ENCODE data around the gene CIAO1.
"Not testable (repeated sequence)": the region's sequence is repeated elsewhere in the genome, so short reads cannot be mapped to it uniquely, and the experiment has no call there.

Gene CIAO1

DNA sequence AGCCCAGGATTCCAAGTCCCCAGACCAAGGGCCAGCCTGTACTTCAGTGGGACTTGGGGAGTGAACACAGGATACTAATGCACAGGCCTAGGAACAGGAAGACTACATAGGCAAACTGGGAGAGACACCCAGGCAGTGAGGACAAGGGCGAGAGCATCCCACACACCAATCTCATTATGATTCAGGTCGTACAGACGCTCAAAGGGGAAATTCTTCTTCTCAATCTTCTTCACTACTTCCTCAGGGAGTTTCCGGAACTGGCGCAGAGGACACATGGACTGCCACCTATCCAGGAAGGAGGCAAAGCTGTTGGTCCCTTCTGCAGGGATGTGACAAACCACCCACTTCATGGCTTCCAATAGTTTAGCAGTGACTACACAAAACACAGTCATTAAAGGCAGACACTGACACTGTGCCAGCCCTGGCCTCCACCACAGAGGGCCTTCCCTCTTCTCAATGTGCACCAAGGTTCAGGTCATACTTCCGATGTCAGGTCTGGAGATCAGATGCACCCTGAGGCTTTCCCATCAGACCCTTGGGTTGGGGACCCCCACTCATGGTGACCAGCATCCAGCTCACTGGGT, 21.3 kb downstream of the CIAO1 start:
- DNase-seq = no peak

DNA sequence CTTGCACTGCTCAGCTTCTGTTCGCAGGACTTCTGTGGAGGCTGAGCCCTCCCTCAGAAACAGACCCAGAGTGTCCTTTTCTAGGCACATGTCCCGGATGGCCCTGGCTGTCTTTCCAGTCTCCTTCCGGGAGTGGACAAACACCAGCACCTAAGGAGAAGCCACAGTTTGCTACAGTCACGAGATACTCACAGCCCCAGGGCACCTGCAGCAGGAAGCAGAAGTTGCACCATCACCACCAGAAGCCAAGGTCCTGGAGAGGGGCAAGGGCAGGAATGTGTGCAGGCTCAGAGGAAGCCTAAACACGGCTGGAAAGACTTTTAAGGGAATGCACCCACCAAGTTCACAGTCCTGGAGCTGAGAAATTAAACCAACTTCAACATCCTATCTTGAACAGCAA, 25.7 kb downstream of the CIAO1 start:
- DNase-seq = no peak

DNA sequence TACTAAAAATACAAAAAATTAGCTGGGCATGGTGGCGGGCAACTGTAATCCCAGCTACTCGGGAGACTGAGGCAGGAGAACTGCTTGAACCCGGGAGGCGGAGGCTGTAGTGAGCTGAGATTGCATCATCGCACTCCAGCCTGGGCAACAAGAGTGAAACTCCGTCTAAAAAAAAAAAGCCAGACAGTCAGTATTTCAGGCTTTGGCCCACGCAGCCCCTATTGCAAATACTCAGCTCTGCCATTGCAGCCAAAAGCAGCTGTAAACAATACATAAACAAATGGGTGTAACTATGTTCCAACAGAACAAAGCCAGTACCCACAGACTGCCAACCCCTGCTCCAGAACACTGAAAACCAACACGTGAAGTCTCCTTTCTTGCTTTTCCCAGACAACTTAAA, 28.2 kb downstream of the CIAO1 start:
- DNase-seq = not testable (repeated sequence)

DNA sequence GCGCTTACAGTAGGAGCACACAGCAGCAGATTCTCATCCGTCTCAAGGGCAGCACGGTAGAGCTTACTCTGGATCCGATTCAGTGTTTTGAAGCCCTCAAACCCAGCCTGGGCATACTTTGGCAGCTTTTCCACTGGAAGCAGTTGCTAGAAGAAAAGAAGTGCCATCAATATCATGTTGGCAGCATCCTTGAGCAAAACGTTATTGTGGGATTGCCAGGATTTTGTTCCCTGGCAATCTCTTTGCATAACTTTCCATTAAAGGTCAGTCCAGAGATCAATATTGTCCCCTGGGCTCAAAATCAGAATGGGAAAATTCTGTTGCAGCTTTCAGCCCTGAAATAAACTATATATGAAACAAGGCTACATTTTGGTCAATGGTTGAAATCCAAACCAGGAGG, 30.9 kb downstream of the CIAO1 start:
- DNase-seq = no peak

DNA sequence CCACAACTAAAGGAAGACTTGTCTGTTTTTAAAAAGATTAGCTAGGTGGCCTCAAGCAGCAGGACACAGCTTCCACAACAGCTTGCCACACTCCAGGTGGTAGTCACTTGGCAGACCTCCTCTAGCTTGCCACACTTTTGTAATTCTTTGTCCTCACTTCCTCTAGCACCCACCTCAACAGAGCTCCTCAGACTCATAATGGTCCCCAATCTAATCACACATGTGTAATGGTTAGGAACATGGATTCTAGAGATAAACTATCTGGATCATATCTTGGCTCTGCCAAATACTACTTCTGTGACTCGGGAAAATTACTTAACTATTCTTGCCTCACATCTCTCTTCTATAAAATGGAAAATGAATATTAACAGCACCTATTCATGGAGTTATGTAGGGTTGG, 35.8 kb downstream of the CIAO1 start:
- no peak for DNase-seq

DNA sequence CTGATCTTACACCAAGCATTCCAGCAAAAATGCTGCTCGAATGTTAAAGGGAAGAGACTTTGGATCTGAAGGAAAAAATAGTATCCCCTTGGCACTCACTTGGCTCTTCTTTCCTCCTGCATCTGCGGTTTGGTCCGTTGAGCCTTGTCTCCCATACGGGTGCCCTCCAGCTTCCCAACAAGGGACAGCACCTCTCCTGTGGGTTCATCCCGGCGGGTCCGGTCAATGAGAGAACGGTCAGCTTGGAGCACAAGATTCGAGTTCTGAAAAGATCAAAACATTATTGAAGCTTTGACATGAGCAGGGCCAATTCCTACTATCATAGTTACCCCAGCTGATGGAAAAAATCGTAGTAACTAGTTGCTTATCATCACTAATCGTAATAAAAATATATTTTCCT, 38.6 kb downstream of the CIAO1 start:
- DNase-seq = no peak

DNA sequence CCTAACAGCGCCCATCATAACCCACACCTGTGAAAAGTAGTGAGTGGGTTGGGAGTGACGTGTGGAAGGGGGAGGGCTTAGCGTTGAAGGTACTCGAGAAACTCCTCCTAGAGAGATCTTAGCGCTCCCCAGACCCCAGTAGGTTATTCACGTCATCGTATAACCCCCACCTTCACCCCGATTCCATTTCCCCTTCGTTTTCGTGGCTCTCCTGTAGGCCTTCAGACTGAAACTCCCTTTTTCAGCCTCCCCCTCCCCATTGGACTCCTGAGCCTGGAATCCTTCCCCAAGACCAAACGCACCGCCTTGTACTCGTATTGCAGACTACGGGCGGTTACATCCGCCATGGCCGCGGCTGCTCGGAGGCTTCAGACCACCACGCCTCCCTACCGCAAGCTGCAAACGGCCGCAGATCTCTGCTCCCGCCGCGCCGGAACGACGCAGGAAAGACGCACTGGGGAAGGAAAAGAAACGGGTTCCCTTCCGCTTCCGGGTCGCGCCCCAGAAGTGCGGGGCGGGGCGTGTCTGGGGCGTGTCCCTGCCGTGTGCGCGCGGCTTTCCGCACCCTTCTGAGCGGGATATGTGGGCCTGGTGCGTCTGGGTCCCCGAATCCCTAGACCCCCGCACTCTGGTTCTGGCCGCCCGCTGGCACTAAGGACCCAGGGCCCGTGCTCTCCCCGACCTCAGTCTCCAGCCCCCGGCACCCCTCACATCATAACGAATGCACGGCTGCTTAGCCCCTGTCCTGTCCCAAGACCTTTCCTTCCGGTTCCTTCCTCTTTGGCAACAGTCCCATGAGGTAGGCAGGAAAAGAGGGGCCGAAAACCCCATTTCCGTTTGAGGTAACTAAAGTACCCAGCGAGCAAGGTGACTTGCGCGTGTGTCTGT, 39.3 kb downstream of the CIAO1 start, which contains the start of gene SNRNP200:
Gene SNRNP200 (minus strand): TSS at position 456 of the 888 bp plus-strand sequence. CDS start 109 bp downstream, at position 347.
- peak; percentile 90 to 91 for DNase-seq

DNA sequence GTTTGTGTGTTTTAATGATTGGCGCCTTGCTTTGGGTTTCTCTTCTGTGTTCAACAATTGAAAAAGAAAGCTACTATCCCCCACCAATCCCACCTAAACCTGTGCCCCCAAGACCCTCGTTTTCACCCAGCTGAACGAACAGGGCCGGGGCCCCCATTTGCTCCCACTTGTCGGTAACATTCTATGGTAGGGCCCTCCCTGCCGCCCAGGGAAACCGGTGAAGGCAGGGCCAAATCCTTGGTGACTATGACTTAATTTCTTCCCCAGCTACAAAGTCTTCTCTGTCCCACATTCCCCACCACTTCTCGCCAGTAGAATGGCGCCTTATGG, 39.9 kb downstream of the CIAO1 start:
- DNase-seq = no peak

DNA sequence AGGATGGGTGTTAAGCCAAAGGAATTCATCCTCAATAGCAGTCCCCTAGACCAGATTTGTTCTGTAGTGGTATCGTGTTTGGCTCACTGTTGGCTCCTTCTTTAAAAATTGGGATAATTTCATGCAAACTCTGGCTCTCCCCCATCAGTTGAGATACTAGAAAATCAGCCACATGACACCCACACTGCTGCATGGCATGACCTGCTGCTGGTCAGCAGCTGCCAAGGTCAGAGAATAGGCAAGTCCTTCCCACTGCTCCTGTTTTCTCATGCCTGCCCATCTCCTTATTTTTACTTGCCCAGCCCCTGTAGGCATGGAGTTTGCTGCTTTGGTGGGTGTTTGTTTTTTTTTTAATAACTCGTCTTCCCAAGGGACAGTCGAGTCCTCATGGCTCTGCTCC, 40.3 kb downstream of the CIAO1 start:
- no peak for DNase-seq

DNA sequence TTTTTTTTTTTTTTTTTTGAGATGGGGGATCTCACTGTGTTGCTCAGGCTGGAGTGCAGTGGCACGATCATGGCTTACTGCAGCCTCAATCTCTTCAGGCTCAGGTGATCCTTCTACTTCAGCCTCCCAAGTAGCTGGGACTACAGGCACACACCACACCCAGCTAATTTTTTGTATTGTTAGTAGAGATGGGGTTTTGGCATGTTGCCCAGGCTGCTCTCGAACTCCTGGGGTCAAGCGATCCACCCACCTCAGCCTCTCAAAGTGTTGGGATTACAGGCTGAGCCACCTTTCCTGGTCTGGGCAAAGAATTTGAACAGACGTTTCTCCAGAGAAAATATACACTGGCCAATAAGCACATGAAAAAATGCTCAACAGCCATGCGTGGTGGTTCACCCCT, 42.2 kb downstream of the CIAO1 start:
- no peak for DNase-seq

DNA sequence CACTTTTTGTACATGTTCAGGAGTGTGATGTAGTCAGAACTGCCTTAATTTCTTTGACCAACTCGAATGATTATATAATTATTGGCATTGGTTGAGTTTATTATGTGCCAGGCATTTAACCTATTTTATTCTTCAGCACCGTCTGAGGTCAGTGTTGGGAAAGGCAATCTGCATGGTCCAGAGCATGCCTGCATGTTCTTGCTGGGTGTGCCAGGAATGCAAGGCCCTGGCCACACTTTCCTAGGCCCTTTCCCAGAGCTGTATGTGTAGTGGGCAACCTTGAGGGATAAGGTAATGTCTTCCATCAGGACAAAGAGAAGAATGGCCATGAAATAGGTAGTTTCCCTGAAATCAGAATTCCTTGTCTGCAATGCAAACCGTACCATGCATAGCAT, 49.0 kb downstream of the CIAO1 start:
- DNase-seq = no peak

DNA sequence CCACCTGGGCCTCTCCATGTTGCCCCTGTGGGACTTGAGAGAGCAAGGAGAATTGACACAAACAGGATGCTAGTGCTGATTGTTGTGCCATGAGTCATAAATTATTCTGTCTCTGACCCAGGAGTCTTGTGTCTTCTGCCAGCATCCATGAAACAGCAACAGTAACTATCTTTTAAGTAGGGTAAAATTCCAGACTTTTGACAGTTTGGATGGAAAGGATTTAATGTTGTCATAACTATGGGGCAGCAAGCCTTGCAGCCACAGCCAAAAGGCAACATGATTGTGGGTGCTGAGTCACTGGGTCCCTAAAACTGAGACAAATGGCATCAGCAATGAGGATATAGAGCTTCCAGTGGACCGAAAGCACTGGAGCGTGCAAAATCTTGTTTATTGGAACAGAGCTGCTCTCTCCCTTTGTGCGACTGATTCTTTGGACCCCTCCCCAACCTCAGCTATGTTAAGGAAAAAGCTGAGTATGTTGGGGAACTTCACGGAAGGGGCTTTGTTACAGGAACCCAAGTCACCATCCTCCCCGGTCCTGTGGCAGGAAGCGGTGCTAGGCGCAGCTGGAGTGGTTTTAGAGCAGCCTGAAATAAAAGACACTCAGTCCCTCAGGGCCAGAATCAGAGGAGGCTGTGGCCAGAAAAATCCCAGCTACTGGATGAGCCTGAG, 49.5 kb downstream of the CIAO1 start:
- DNase-seq = no peak

DNA sequence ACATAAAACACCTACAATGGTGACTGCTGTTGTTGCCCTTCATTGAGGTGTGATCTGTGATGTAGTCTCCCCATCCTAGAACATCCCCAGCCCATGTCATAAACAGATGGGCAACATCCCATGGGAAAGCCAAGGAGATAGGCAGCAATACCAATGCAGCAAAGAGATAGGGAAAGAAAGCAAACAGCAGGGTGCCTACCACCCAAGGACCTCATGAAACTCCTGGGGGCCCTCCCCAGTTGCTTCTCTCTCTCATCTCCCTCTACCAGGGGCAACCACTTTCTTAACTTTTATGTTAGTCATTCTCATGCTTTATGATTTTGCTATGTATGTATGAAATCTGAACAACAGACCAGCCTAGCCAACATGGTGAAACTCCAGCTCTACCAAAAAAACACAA, 51.0 kb downstream of the CIAO1 start:
- DNase-seq = no peak

DNA sequence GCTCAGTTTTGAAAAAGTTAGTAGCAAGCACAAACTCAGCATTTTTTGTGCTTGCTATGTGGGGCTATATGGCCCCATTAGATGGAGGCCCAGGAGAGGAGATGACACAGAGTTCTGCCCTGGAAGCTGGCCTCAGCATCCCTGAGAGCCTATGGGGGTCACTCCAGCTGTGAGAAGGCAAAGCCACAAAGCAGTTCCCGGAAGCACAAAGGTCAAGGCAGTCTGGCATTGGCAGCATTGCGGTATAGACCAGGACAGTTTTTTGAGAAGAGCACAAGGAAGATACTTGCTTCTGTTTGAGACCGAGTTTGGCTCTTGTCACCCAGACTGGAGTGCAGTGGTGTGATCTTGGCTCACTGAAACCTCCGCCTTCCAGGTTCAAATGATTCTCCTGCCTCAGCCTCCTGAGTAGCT, 51.6 kb downstream of the CIAO1 start:
- no peak for DNase-seq

DNA sequence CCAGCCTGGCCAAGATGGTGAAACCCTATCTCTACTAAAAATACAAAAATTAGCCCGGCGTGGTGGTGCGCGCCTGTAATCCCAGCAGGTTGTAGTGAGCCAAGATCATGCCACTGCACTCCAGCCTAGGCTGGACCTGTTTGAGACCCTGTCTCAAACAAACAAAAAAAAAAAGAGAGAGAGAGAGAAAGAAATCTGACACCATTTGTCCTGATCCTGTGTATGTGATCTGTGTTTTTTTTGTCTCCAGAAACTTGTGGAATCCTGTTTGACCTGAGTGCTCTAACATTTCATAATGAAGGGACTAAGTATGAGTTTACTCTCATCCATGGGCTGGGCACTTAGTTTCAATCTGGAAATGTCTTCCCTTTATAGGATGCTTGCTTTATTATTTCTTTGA, 52.7 kb downstream of the CIAO1 start:
- DNase-seq = no peak

DNA sequence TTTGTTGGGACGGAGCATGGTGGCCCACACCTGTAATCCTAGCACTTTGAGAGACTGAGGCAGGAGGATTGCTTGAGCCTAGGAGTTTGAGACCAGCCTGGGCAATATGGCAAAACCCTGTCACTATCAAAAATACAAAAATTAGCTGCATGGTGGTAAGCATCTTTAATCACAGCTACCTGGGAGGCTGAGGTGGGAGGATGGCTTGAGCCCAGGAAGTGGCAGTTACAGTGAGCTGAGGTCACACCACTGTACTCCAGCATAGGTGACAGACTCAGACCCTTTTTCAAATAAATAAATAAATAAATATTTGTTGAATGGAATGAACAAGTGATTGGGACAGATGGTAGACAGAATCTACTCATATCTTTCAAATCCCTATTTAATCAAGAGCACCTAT, 53.4 kb downstream of the CIAO1 start:
- DNase-seq = no peak

DNA sequence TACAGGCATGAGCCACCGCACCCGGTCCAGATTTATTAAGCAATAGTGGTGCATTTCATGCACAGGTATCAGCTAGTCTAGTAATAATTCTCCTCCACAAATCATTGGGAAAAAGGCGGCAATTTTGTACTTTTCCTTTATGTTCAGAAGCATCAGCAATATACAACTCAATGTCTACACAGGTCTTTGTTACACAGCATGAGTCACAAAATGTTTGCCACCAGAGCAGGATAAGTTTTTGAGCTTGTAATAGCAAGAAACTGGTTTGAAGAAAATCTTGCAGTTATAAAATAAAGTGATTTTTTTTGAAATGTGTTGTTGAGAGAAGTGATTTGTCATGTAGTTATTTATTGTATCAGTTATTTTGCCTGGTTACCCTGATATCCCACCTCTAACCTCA, 54.3 kb downstream of the CIAO1 start:
- no peak for DNase-seq

DNA sequence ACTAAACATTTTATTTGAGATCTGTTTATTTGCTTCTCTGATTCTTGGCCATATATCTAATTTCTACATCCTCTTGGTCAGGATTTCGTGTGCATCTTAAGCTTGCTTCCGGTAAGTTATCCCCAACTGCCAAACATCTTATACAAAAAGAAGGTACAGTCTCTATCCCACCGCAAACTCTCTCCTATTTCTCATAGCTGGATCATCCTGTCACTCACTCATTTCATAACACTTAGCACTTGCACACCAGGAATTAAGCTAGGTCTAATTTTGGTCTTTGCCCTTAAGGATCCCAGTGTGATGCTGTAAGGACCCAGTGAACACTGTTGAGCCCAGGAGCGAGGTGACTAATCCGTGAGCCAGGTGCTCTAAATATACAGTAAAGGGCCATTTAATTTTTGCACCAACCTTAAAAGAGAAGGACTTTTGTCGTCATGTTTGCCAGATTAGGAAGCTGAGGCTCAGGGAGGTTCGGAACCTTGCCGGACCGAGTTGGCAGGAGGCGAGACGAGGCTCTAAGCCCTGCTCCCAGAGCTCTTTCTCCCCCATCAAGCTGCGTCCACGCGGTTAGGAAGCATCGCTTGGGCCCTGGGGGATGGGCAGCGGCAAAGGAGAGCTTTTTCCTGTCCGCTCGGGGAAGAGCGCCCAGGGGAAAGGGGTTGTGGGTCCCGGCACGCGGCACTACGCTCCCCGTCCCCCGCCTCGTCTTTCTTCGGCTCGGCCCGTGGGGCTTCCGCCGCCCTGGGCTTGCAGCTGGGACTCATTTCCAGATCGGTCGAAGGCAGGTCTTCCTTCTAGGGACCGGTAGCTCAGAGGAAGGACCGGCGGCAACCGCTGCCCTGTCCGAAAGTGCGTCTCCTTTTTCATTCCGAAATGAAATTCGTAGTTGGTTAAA, 55.0 kb downstream of the CIAO1 start:
- peak; percentile 19 to 24 for DNase-seq

All from stimulated activated CD4-positive, alpha-beta T cell treated with anti-CD3 and anti-CD28 coated beads, Interleukin-2, amount 100 ng/mL, for 48 hours (primary cell).